Omental fat pad (tissue), 4 donors: Measurements from ENCODE around the gene RNF114. TPM values are rescaled to one million over a fixed set of nuclear protein-coding genes. Genes with fewer than 3 reads are reported as not detected.
"Not testable (repeated sequence)": the region's sequence is repeated elsewhere in the genome, so short reads cannot be mapped to it uniquely, and the experiment has no call there.

Source experiments
- ATAC-seq: fragments of 150-250 bp; one replicate; pipeline ENCODE4 v1.9.1; 2016; ENCODE audit warnings: mild to moderate bottlenecking, moderate library complexity; ENCODE audit not compliant: low FRiP score
- DNase-seq: peaks from one replicate; pipeline ENCODE4 v3.0.0-alpha.2; 2019; ENCODE audit warnings: low spot score
- total RNA-seq, 4 donors: library from RNA; depleted of rRNA; stranded (reverse); fragments of >200 nt; gene quantifications; one replicate each; pipeline ENCODE4 v1.1.0, GENCODE V29; 2016
- TF ChIP-seq, protein P1 (sequence below), 3 donors: fragments of 450-650 bp; IDR thresholded peaks; one replicate each; pipeline ENCODE4 v1.5.1; 2016 to 2017; ENCODE audit warnings: antibody characterized with exemption in 3 of 3, mild to moderate bottlenecking in 3 of 3, moderate library complexity in 2 of 3

Gene RNF114
- total RNA-seq, 4 donors from 2014 or later, result 133 to 163 (median 146) TPM

DNA sequence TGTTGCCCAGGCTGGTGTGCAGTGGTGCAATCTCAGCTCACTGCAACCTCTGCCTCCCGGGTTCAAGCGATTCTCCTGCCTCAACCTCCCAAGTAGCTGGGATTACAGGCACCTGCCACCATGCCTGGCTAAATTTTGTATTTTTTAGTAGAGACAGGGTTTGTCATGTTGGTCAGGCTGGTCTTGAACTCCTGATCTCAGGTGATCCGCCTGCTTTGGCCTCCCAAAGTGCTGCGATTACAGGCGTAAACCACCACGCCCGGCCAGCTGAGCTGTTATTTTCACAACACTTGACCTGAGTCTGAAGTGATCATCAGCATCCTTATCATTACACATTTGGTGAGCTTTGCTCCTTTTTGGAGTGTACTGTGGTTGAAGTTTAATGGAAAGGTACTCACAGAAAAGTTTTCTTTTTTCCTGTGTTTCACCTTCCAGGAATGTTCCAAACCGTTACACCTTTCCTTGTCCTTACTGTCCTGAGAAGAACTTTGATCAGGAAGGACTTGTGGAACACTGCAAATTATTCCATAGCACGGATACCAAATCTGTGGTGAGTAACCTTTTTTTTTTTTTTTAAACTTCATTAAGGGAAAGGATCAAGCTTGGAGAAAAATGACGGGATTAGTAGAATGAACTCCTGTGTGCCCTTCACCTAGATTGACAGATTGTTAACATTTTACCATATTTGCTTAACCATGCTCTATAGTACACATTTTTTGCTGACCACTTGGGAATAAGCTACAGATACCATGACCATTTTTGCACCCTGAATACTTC, 9.7 kb downstream of the RNF114 start:
- no peak for ATAC-seq
- no peak for DNase-seq
- TF ChIP-seq, protein P1, sequence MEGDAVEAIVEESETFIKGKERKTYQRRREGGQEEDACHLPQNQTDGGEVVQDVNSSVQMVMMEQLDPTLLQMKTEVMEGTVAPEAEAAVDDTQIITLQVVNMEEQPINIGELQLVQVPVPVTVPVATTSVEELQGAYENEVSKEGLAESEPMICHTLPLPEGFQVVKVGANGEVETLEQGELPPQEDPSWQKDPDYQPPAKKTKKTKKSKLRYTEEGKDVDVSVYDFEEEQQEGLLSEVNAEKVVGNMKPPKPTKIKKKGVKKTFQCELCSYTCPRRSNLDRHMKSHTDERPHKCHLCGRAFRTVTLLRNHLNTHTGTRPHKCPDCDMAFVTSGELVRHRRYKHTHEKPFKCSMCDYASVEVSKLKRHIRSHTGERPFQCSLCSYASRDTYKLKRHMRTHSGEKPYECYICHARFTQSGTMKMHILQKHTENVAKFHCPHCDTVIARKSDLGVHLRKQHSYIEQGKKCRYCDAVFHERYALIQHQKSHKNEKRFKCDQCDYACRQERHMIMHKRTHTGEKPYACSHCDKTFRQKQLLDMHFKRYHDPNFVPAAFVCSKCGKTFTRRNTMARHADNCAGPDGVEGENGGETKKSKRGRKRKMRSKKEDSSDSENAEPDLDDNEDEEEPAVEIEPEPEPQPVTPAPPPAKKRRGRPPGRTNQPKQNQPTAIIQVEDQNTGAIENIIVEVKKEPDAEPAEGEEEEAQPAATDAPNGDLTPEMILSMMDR (IDR thresholded peaks at IDR 0.05), result no peak

DNA sequence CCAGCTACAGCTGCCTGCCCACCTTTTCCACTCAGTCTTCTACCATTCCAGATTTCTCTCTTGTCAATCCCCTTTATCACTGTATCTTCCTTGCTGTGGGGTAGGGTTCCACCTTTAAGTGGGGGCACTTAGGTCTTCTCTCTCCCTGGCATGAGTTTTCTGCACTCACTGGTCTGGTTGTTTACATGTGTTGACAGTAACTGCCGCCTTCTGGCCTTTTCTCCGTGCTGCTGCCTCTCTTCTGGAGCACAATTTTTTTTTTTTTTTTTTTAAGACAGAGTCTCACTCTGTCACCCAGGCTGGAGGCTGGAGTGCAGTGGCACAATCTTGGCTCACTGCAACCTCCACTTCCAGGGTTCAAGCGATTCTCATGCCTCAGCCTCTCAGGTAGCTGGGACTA, 12.0 kb downstream of the RNF114 start:
- TF ChIP-seq, protein P1 (IDR thresholded peaks at IDR 0.05), result no peak
- DNase-seq (no peak), ATAC-seq (no peak)

DNA sequence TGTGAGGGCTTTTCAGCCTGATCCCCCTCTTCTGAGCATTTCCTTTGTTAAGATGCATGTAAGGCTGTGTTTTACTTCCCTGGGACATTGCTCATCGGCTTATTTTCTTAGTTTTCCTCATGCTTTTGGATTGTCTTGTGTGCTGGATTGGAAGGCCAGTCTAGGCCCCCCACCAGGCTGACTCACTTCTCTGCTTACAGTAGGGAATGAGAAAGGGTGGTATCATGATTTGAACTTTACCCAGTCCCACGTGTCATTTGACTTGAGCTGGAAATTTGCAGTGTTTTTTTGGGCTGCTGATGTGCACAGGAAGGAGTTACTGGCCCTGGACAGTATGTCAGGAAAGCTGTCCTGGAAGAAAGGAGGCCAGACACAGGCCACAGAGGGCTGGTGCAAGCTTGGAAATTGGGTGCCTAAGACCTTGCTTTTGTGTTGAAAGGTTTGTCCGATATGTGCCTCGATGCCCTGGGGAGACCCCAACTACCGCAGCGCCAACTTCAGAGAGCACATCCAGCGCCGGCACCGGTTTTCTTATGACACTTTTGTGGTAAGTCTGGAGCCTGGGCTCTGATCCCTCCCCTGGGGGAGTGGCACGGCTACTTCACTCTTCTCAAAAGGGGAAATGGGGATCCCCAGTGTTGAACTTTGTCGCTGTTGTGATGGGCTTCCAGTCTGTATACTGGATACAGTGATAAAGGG, 12.8 kb downstream of the RNF114 start:
- TF ChIP-seq, protein P1 (IDR thresholded peaks at IDR 0.05), result no peak
- DNase-seq (no peak), ATAC-seq (no peak)

DNA sequence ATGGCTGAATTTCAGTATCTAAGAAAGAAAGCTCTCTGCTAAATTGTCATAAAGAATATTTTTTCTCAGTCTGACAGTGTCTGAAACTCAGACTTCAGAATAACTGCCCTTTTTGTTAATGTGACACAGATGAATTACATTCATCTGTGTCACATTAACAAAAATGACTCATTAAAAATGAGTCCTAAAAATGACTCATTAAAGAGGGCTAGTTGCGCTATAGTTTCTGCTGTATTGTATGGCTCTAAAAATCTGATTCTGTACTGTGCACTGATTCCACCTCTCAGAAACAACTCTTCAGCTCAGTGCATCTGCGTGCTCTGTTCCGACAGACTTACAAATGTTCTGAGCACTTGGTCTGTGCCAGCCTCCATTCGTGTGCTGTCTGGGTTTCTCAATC, 15.0 kb downstream of the RNF114 start:
- no peak for DNase-seq
- no peak for ATAC-seq

DNA sequence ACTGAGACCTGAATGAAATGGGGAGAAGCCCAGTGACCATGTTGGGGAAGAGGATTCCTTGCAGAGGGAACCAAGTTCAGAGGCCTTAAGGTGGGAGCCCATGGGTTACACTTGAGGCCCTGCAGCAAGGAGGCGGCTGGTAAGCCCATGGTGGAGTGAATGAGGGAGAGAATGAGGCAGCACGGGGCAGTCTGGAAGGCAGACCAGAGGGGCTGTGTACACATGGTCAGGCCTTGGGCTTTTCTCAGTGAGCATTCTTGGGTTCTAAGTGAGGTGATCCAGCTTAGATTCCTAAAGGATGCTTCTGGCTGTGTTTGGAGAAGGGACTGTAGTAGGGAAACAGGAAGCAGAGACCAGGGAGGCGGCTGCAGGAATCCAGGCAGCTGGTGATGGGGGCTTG, 19.0 kb downstream of the RNF114 start:
- ATAC-seq (no peak), DNase-seq (no peak)
- TF ChIP-seq, protein P1 (IDR thresholded peaks at IDR 0.05), result no peak

More for the DNA sequence above, 15.0 kb downstream of the RNF114 start:
- TF ChIP-seq, protein P1 (IDR thresholded peaks at IDR 0.05), result no peak

DNA sequence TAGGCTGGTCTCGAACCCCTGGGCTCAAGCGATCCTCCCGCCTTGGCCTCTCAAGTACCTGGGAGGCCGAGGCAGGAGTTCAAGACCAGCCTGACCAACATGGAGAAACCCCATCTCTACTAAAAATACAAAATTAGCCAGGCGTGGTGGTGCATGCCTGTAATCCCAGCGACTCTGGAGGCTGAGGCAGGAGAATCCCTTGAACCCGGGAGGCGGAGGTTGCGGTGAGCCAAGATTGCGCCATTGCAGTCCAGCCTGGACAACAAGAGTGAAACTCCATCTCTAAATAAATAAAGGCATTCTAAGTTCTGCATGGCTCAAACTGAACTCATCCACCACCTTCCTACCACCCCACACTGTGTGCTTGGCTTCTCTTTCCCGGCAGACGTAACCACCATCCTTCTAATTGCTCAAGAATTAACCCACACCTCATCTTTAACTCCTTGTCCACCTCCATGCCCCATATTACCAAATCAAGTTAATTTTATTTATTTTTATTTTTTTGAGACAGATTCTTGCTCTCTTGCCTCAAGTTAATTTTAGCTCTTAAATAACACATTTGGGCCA, 19.7 kb downstream of the RNF114 start:
- not testable (repeated sequence) for DNase-seq, ATAC-seq

DNA sequence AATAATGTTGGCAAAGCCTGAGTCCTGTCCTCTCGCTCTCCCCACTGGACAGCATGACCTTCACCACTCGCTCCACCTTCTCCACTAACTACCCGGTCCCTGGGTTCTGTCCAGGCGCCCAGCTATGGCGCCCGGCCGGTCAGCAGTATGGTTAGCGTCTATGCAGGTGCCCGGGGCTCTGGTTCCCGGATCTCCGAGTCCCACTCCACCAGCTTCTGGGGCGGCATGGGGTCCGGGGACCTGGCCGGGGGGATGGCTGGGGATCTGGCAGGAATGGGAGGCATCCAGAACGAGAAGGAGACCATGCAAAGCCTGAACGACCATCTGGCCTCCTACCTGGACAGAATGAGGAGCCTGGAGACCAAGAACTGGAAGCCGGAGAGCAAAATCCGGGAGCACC, 20.5 kb downstream of the RNF114 start:
- DNase-seq (no peak), ATAC-seq (no peak)
- TF ChIP-seq, protein P1 (IDR thresholded peaks at IDR 0.05), result no peak

DNA sequence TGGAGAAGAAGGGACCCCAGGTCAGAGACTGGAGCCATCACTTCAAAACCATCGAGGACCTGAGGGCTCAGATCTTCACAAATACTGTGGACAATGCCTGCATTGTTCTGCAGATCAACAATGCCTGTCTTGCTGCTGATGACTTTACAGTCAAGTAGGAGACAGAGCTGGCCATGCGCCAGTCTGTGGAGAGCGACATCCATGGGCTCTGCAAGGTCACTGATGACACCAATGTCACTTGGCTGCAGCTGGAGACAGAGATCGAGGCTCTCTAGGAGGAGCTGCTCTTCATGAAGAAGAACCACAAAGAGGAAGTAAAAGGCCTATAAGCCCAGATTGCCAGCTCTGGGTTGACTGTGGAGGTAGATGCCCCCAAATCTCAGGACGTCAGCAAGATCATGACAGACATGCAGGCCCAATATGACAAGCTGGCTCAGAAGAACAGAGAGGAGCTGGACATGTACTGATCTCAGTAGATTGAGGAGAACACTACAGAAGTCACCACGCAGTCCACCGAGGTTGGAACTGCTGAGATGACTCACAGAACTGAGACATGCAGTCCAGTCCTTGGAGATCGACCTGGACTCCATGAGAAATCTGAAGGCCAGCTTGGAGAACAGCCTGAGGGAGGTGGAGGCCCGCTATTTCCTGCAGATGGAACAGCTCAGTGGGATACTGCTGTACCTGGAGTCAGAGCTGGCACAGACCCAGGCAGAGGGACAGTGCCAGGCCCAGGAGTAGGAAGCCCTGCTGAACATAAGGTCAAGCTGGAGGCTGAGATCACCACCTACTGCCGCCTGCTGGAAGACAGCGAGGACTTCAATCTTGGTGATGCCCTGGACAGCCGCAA, 21.1 kb downstream of the RNF114 start:
- not testable (repeated sequence) for DNase-seq

More for the DNA sequence above, 21.1 kb downstream of the RNF114 start:
- ATAC-seq, result not testable (repeated sequence)
